Body of pancreas (tissue), 4 donors: ENCODE data around the gene AREG. TPM values are rescaled to one million over a fixed set of nuclear protein-coding genes. Genes with fewer than 3 reads are reported as not detected.

Source experiments
- ATAC-seq: fragments of 150-250 bp; one replicate; pipeline ENCODE4 v1.9.1; 2016
- DNase-seq, 4 donors: peaks; one replicate each; pipeline ENCODE4 v3.0.0-alpha.2; 2019
- H3K27ac ChIP-seq, 4 donors: fragments of 200-600 bp; sonication (generic); 1 replicate in 3 of 4; 2 replicates in 1 of 4; pipeline versions ENCODE4 v1.5.1 to v1.6.1; 2016 to 2019; ENCODE audit warnings: mild to moderate bottlenecking in 1 of 4, mixed read lengths in 1 of 4, moderate library complexity in 1 of 4
- H3K27me3 ChIP-seq, 2 donors: fragments of 200-600 bp; sonication (generic); one replicate each; pipeline ENCODE4 v1.6.0; 2016; ENCODE audit warnings: mild to moderate bottlenecking in 1 of 2
- H3K36me3 ChIP-seq, 2 donors: fragments of 200-600 bp; sonication (generic); replicated peaks in 1 of 2; 2 replicates each; pipeline ENCODE4 v1.5.1; 2016; ENCODE audit warnings: low read depth in 2 of 2; ENCODE audit not compliant: insufficient read depth in 1 of 2
- H3K4me1 ChIP-seq: fragments of 200-600 bp; sonication (generic); one replicate; pipeline ENCODE4 v1.6.0; 2016
- H3K4me3 ChIP-seq, 2 donors: fragments of 200-600 bp; sonication (generic); 1 replicate in 1 of 2; 2 replicates in 1 of 2; pipeline ENCODE4 v1.5.1; 2016 to 2019
- H3K9me3 ChIP-seq, 3 donors: fragments of 200-600 bp; sonication (generic); 1 replicate in 2 of 3; 2 replicates in 1 of 3; pipeline ENCODE4 v1.5.1; 2016
- POLR2A ChIP-seq, 3 donors: fragments of 450-650 bp; IDR thresholded peaks; one replicate each; pipeline ENCODE4 v1.6.1; 2016; ENCODE audit warnings: antibody characterized with exemption in 3 of 3, mild to moderate bottlenecking in 2 of 3
- WGBS, 2 donors: methylation state at CpG; one replicate each; pipeline ENCODE4 v1.1.5; 2017; 5-methylcytosine and 5-hydroxymethylcytosine counted together
- intact Hi-C: fragments of 100-400 bp; cut with DNase I; formaldehyde crosslinking; loops from one replicate; pipeline ENCODE4 v1.15.1; 2023
- total RNA-seq, 2 donors: library from RNA; depleted of rRNA; stranded (reverse); fragments of >200 nt; gene quantifications; one replicate each; pipeline ENCODE4 v1.1.0, GENCODE V29; 2016
- TF ChIP-seq, protein P1 (sequence below), 7 experiments: fragments of 450-650 bp in 4 of 7; fragments of 200-600 bp in 3 of 7; sonication (generic) in 3 of 7; IDR thresholded peaks; one replicate each; pipeline ENCODE4 v1.5.1; 2016 to 2019; ENCODE audit warnings: antibody characterized with exemption in 7 of 7

The AREG gene
- total RNA-seq, 2 donors from 2014 or later: 4.9 to 5.6 TPM

DNA sequence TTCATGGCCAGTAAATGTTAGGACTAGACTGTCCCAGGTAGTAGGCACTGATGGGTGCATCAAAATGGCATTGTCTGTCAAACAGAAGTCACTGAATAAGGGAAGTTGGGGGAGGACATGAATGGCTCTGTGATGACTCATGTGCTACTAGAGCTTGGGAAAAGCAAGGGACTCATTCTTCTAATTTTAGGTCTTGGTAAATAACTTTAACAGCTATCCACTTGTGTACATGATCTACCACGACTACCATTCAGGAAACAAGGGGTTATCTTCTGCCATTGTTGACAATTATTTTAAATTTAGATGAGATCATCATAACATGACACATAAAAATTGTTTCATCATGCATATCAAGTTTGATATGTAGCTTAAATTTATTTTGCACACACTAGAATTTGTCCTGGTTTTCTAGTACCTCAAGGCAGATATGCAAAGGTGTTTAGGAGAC lies 6.3 kb downstream of the AREG start:
- TF ChIP-seq, protein P1, sequence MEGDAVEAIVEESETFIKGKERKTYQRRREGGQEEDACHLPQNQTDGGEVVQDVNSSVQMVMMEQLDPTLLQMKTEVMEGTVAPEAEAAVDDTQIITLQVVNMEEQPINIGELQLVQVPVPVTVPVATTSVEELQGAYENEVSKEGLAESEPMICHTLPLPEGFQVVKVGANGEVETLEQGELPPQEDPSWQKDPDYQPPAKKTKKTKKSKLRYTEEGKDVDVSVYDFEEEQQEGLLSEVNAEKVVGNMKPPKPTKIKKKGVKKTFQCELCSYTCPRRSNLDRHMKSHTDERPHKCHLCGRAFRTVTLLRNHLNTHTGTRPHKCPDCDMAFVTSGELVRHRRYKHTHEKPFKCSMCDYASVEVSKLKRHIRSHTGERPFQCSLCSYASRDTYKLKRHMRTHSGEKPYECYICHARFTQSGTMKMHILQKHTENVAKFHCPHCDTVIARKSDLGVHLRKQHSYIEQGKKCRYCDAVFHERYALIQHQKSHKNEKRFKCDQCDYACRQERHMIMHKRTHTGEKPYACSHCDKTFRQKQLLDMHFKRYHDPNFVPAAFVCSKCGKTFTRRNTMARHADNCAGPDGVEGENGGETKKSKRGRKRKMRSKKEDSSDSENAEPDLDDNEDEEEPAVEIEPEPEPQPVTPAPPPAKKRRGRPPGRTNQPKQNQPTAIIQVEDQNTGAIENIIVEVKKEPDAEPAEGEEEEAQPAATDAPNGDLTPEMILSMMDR (IDR thresholded peaks at IDR 0.05): no peak
- TF ChIP-seq POLR2A (IDR thresholded peaks at IDR 0.05): no peak
- no peaks in the 10 kb centered on the region for H3K4me1 ChIP-seq
- H3K36me3 ChIP-seq: no peaks in the 10 kb centered on the region
- ATAC-seq (no peak), DNase-seq (no peak)
- H3K27me3 ChIP-seq: peaks cover 0 to 8% of the 10 kb centered on the region in 2 donors
- no peak overlapping the region for H3K27ac ChIP-seq
- intact Hi-C loops: no loop called here
- no peaks in the 10 kb centered on the region for H3K9me3 ChIP-seq
- no peak overlapping the region for H3K4me3 ChIP-seq
- WGBS, 2 donors: 43 to 51% methylated on average over 1 of the region's 1 CpG

GRCh38 chr4:74453037-74453635 lies 8.2 kb downstream of the AREG start:
- no peaks in the 10 kb centered on the region for H3K36me3 ChIP-seq
- H3K4me1 ChIP-seq: no peaks in the 10 kb centered on the region
- DNase-seq (no peak), ATAC-seq (no peak)
- H3K9me3 ChIP-seq: no peaks in the 10 kb centered on the region
- TF ChIP-seq, protein P1 (IDR thresholded peaks at IDR 0.05): no peak
- no peak for TF ChIP-seq POLR2A (IDR thresholded peaks at IDR 0.05)
- WGBS, 2 donors: 83 to 86% methylated on average over 5 of the region's 5 CpGs
- H3K4me3 ChIP-seq: no peak overlapping the region
- H3K27me3 ChIP-seq: peaks cover 0 to 8% of the 10 kb centered on the region in 2 donors
- intact Hi-C loops: no loop called here
- no peak overlapping the region for H3K27ac ChIP-seq

DNA sequence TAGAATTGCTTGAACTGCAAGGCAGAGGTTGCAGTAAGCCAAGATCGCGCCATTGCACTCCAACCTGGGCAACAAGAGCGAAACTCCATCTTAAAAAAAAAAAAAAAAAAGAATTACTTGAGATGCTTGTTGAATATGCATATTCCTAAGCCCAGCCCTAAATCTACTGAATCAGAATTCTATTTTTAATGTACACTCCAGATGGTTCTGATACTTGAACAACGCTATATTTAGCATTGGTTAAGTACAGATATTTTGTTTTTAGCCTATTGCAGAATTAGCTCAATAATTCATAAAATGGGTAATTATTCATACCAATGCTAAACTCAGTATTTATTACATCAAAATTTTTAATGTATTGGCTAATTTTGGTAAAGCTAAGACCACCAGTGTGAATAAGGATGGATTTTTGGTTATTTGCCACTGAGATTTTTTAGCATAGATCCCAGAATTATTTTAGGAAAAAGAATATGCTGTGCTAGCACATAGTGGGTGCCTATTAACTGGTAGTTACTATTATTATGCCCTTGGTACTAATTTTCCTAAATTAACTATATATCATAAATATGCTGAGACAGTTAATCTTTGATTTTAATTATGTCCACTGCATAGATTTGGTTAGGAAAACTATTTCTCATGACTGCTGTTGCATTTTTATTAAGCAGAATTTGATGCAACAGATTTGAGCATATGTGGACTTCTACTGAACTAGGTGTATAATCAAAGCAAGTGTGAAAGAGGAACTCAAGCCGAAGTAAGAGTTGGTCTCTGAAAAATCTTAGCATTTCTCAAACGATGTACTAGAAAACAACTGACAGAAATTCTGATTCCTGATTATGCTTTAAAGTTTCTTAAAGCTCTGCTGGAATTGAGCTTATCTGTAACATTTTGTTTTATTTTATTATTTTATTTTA lies 9.2 kb downstream of the AREG start:
- 86 to 94% methylated on average over 6 of the region's 6 CpGs for WGBS, 2 donors
- H3K9me3 ChIP-seq: no peaks in the 10 kb centered on the region

GRCh38 chr4:74455361-74456055 lies 10.6 kb downstream of the AREG start:
- no peaks in the 10 kb centered on the region for H3K27me3 ChIP-seq
- DNase-seq (no peak), ATAC-seq (no peak)
- H3K27ac ChIP-seq: no peak overlapping the region
- no peaks in the 10 kb centered on the region for H3K9me3 ChIP-seq
- intact Hi-C loops: no loop called here
- no peaks in the 10 kb centered on the region for H3K36me3 ChIP-seq
- H3K4me1 ChIP-seq: no peaks in the 10 kb centered on the region
- WGBS, 2 donors: 89 to 91% methylated on average over 4 of the region's 4 CpGs
- no peak for TF ChIP-seq POLR2A (IDR thresholded peaks at IDR 0.05)
- TF ChIP-seq, protein P1 (IDR thresholded peaks at IDR 0.05): no peak
- no peak overlapping the region for H3K4me3 ChIP-seq

More for the DNA sequence above, 9.2 kb downstream of the AREG start:
- Histone ChIP-seq H3K36me3 (no peaks in the 10 kb centered on the region), H3K4me3 (no peak overlapping the region), H3K27ac (no peak overlapping the region), H3K4me1 (no peaks in the 10 kb centered on the region), H3K27me3 (peaks cover 0 to 4% of the 10 kb centered on the region in 2 donors)
- intact Hi-C loops: no loop called here
- DNase-seq (no peak), ATAC-seq (no peak)
- TF ChIP-seq, protein P1 (IDR thresholded peaks at IDR 0.05): no peak
- TF ChIP-seq POLR2A (IDR thresholded peaks at IDR 0.05): no peak
